OCI-LY1 (cell line): Measurements from ENCODE around the gene FZD2.

Experiments
- H2AFZ ChIP-seq: fragments of 200-600 bp; sonication (generic), shearing (Covaris generic); 2 replicates; pipeline ENCODE4 v1.6.0; 2014; ENCODE audit warnings: antibody characterized with exemption, mild to moderate bottlenecking, low read length
- H3F3A ChIP-seq: fragments of 200-600 bp; sonication (generic), shearing (Covaris generic); 2 replicates; pipeline ENCODE4 v1.6.0; 2014; ENCODE audit warnings: mild to moderate bottlenecking, antibody characterized with exemption, low read length, moderate library complexity; ENCODE audit not compliant: insufficient read depth
- H3K27ac ChIP-seq: fragments of 200-600 bp; sonication (generic); 2 replicates; pipeline ENCODE4 v1.5.1; 2014; ENCODE audit warnings: low read length, mixed run types, mild to moderate bottlenecking, low read depth; ENCODE audit not compliant: poor library complexity, severe bottlenecking
- H3K27me3 ChIP-seq: fragments of 200-600 bp; sonication (generic); 2 replicates; pipeline ENCODE4 v1.6.0; 2014; ENCODE audit warnings: antibody characterized with exemption, mild to moderate bottlenecking, low read length, moderate library complexity; ENCODE audit not compliant: insufficient read depth
- H3K36me3 ChIP-seq: fragments of 200-600 bp; sonication (generic); 2 replicates; pipeline ENCODE4 v1.6.1; 2014; ENCODE audit warnings: mild to moderate bottlenecking, antibody characterized with exemption, low read length, moderate library complexity, mixed read lengths; ENCODE audit not compliant: insufficient read depth
- H3K4me1 ChIP-seq: fragments of 200-600 bp; sonication (generic); 2 replicates; pipeline ENCODE4 v1.5.1; 2014; ENCODE audit warnings: mild to moderate bottlenecking, low read length, moderate library complexity; ENCODE audit not compliant: insufficient read depth, severe bottlenecking
- H3K4me2 ChIP-seq: fragments of 200-600 bp; sonication (generic), shearing (Covaris generic); 2 replicates; pipeline ENCODE4 v1.6.1; 2014; ENCODE audit warnings: low read length
- H3K4me3 ChIP-seq: fragments of 200-600 bp; sonication (generic); 2 replicates; pipeline ENCODE4 v1.5.1; 2014; ENCODE audit warnings: low read length, low read depth, mild to moderate bottlenecking, mixed read lengths; ENCODE audit not compliant: poor library complexity, severe bottlenecking
- H3K79me2 ChIP-seq: fragments of 200-600 bp; shearing (Covaris generic); 2 replicates; pipeline ENCODE4 v1.6.1; 2016; ENCODE audit warnings: mixed run types, low read length, mixed read lengths; ENCODE audit not compliant: insufficient read depth
- H3K9ac ChIP-seq: fragments of 200-600 bp; sonication (generic), shearing (Covaris generic); 2 replicates; pipeline ENCODE4 v1.6.1; 2014; ENCODE audit warnings: mild to moderate bottlenecking, low read length, mixed read lengths
- H3K9me2 ChIP-seq: fragments of 200-600 bp; sonication (generic), shearing (Covaris generic); 2 replicates; pipeline ENCODE4 v1.6.1; 2014; ENCODE audit warnings: low read depth, mild to moderate bottlenecking, low read length, mixed read lengths
- H3K9me3 ChIP-seq: fragments of 200-600 bp; shearing (Covaris generic); 2 replicates; pipeline ENCODE4 v1.6.1; 2014; ENCODE audit warnings: low read length, mixed read lengths
- H4K20me1 ChIP-seq: fragments of 200-600 bp; sonication (generic), shearing (Covaris generic); 2 replicates; pipeline ENCODE4 v1.6.0; 2016; ENCODE audit warnings: mild to moderate bottlenecking, low read length; ENCODE audit not compliant: insufficient read depth
- CTCF ChIP-seq: fragments of 200-600 bp; sonication (generic), shearing (Covaris generic); IDR thresholded peaks from 2 replicates; pipeline ENCODE4 v1.5.1; 2017; ENCODE audit warnings: mild to moderate bottlenecking, antibody characterized with exemption, low read length, moderate library complexity, mixed read lengths
- EZH2 ChIP-seq: fragments of 200-600 bp; sonication (generic), shearing (Covaris generic); IDR thresholded peaks from 2 replicates; pipeline ENCODE4 v1.8.0; 2017; ENCODE audit warnings: borderline replicate concordance, mixed run types, mild to moderate bottlenecking, antibody characterized with exemption, low read length, moderate library complexity, mixed read lengths

FZD2 gene

GRCh38 chr17:44591206-44591605 is 33.9 kb downstream of the FZD2 start:
- no peak overlapping the region for H3K4me3 ChIP-seq
- no peaks in the 10 kb centered on the region for H3K9me2 ChIP-seq
- no peaks in the 10 kb centered on the region for H4K20me1 ChIP-seq
- H3K27me3 ChIP-seq: no peaks in the 10 kb centered on the region
- H3K4me1 ChIP-seq: no peaks in the 10 kb centered on the region
- TF ChIP-seq CTCF (no peak), EZH2 (no peak)
- H3K4me2 ChIP-seq: no peak overlapping the region
- no peaks in the 10 kb centered on the region for H3K36me3 ChIP-seq
- H3K27ac ChIP-seq: no peak overlapping the region
- no peak overlapping the region for H2AFZ ChIP-seq
- no peaks in the 10 kb centered on the region for H3F3A ChIP-seq
- H3K9ac ChIP-seq: no peak overlapping the region
- no peaks in the 10 kb centered on the region for H3K9me3 ChIP-seq
- no peaks in the 10 kb centered on the region for H3K79me2 ChIP-seq

- Histone ChIP-seq H3K79me2 (no peaks in the 10 kb centered on the region), H3K4me3 (no peak overlapping the region), H2AFZ (no peak overlapping the region), H3K4me1 (no peaks in the 10 kb centered on the region), H3K4me2 (no peak overlapping the region), H3K9me3 (no peaks in the 10 kb centered on the region), H3K36me3 (no peaks in the 10 kb centered on the region), H3K27ac (no peak overlapping the region), H4K20me1 (no peaks in the 10 kb centered on the region), H3F3A (no peaks in the 10 kb centered on the region), H3K9me2 (no peaks in the 10 kb centered on the region), H3K27me3 (no peaks in the 10 kb centered on the region), H3K9ac (no peak overlapping the region)
- TF ChIP-seq CTCF (no peak), EZH2 (no peak)
Measured at GRCh38 chr17:44593156-44593555, 35.9 kb downstream of the FZD2 start.

GRCh38 chr17:44595216-44595775 is 38.0 kb downstream of the FZD2 start:
- Histone ChIP-seq H3K4me2 (no peak overlapping the region), H3K9me3 (no peaks in the 10 kb centered on the region)

More at GRCh38 chr17:44595216-44595775, 38.0 kb downstream of the FZD2 start:
- Histone ChIP-seq H4K20me1 (no peaks in the 10 kb centered on the region), H3F3A (no peaks in the 10 kb centered on the region), H3K4me3 (no peak overlapping the region), H3K27ac (no peak overlapping the region), H3K79me2 (no peaks in the 10 kb centered on the region), H3K36me3 (no peaks in the 10 kb centered on the region), H2AFZ (no peak overlapping the region), H3K9me2 (no peaks in the 10 kb centered on the region), H3K4me1 (no peaks in the 10 kb centered on the region), H3K9ac (no peak overlapping the region), H3K27me3 (no peaks in the 10 kb centered on the region)
- TF ChIP-seq EZH2: no peak
- no peak for TF ChIP-seq CTCF
